HG03439 (cell line): ENCODE results near the gene RASA1.
"Not testable (repeated sequence)": the region's sequence is repeated elsewhere in the genome, so short reads cannot be mapped to it uniquely, and the experiment has no call there.

Experiments used
- ATAC-seq: cut with Tn5 transposase; IDR thresholded peaks from one replicate; pipeline ENCODE4 v1.9.1; 2021; ENCODE audit warnings: mild to moderate bottlenecking, moderate library complexity; ENCODE audit not compliant: unreplicated experiment

RASA1 gene

GRCh38 chr5:87267574-87268125 lies at the start of gene RASA1:
TSS of gene RASA1 (plus strand) at chr5:87267883. CDS start at chr5:87268452, 569 bp downstream.
- peak; percentile 44 for ATAC-seq

GRCh38 chr5:87229780-87230179 lies 37.9 kb upstream of the RASA1 start:
- no peak for ATAC-seq

GRCh38 chr5:87231037-87231808 lies 36.5 kb upstream of the RASA1 start:
- ATAC-seq: peak; percentile 93

GRCh38 chr5:87233143-87233542 lies 34.5 kb upstream of the RASA1 start:
- ATAC-seq: no peak

GRCh38 chr5:87241555-87241954 lies 26.1 kb upstream of the RASA1 start:
- no peak for ATAC-seq

- no peak for ATAC-seq
Measured at GRCh38 chr5:87242242-87242641, 25.4 kb upstream of the RASA1 start.

GRCh38 chr5:87243161-87243844 lies 24.4 kb upstream of the RASA1 start:
- no peak for ATAC-seq

- no peak for ATAC-seq
Measured at GRCh38 chr5:87245451-87245850, 22.2 kb upstream of the RASA1 start.

GRCh38 chr5:87246061-87246460 lies 21.6 kb upstream of the RASA1 start:
- ATAC-seq: no peak

GRCh38 chr5:87252283-87252605 lies 15.4 kb upstream of the RASA1 start:
- ATAC-seq: no peak

GRCh38 chr5:87254035-87254434 lies 13.6 kb upstream of the RASA1 start:
- no peak for ATAC-seq

GRCh38 chr5:87258507-87258906 lies 9.2 kb upstream of the RASA1 start:
- peak; percentile 60 for ATAC-seq

GRCh38 chr5:87260604-87261192 lies 7.0 kb upstream of the RASA1 start:
- ATAC-seq: no peak

- ATAC-seq: no peak
Measured at GRCh38 chr5:87263498-87263897, 4.2 kb upstream of the RASA1 start.

- ATAC-seq: peak; percentile 16
Measured at GRCh38 chr5:87266914-87267573, 639 bp upstream of the RASA1 start.

- peak; percentile 64 for ATAC-seq
Measured at GRCh38 chr5:87268126-87268969, 665 bp downstream of the RASA1 start.

- ATAC-seq: no peak
Measured at GRCh38 chr5:87268970-87269377, 1.3 kb downstream of the RASA1 start.

- ATAC-seq: not testable (repeated sequence)
Measured at GRCh38 chr5:87270888-87271287, 3.2 kb downstream of the RASA1 start.

GRCh38 chr5:87276655-87277054 lies 9.0 kb downstream of the RASA1 start:
- no peak for ATAC-seq

GRCh38 chr5:87277279-87277835 lies 9.7 kb downstream of the RASA1 start:
- no peak for ATAC-seq
